BE2C (cell line): Measurements from ENCODE around the gene MEIS1.

ENCODE experiments used
- DNase-seq: peaks from one replicate; pipeline ENCODE4 v3.0.0-alpha.2; 2020
- H3K27me3 ChIP-seq: fragments of 250-450 bp; sonication (Bioruptor Pico); 2 replicates; pipeline ENCODE4 v1.5.1; 2020; ENCODE audit warnings: mild to moderate bottlenecking
- H3K36me3 ChIP-seq: fragments of 250-450 bp; sonication (Bioruptor Pico); 2 replicates; pipeline ENCODE4 v1.5.1; 2020; ENCODE audit warnings: mild to moderate bottlenecking
- H3K4me1 ChIP-seq: fragments of 250-450 bp; sonication (Bioruptor Pico); 2 replicates; pipeline ENCODE4 v1.5.1; 2020
- H3K4me3 ChIP-seq: 2 replicates; pipeline ENCODE4 v1.5.1; 2011; ENCODE audit warnings: low read depth, low read length
- H3K9me3 ChIP-seq: fragments of 250-450 bp; sonication (Bioruptor Pico); 2 replicates; pipeline ENCODE4 v1.5.1; 2020
- CTCF ChIP-seq: IDR thresholded peaks from 2 replicates; pipeline ENCODE4 v1.5.1; 2012; ENCODE audit warnings: mild to moderate bottlenecking, low read depth, low read length

The MEIS1 gene

GRCh38 chr2:66585587-66585986 is 150.7 kb downstream of the MEIS1 start:
- Histone ChIP-seq H3K27me3 (no peaks in the 10 kb centered on the region), H3K4me3 (no peak overlapping the region), H3K4me1 (no peaks in the 10 kb centered on the region), H3K9me3 (no peaks in the 10 kb centered on the region), H3K36me3 (no peaks in the 10 kb centered on the region)
- DNase-seq: no peak
- TF ChIP-seq CTCF: no peak

GRCh38 chr2:66587216-66587615 is 152.3 kb downstream of the MEIS1 start:
- no peaks in the 10 kb centered on the region for H3K9me3 ChIP-seq
- TF ChIP-seq CTCF: peak; percentile 47
- no peaks in the 10 kb centered on the region for H3K27me3 ChIP-seq
- no peaks in the 10 kb centered on the region for H3K36me3 ChIP-seq
- no peaks in the 10 kb centered on the region for H3K4me1 ChIP-seq
- peak; percentile 30 for DNase-seq
- H3K4me3 ChIP-seq: no peak overlapping the region

- Histone ChIP-seq H3K9me3 (no peaks in the 10 kb centered on the region), H3K27me3 (no peaks in the 10 kb centered on the region), H3K4me3 (no peak overlapping the region), H3K4me1 (no peaks in the 10 kb centered on the region), H3K36me3 (no peaks in the 10 kb centered on the region)
- TF ChIP-seq CTCF: no peak
- DNase-seq: no peak
These were observed 159.1 kb downstream of the MEIS1 start for GRCh38 chr2:66594001-66594400.

- no peak for TF ChIP-seq CTCF
- Histone ChIP-seq H3K4me1 (no peaks in the 10 kb centered on the region), H3K27me3 (no peaks in the 10 kb centered on the region), H3K9me3 (no peaks in the 10 kb centered on the region), H3K4me3 (no peak overlapping the region), H3K36me3 (no peaks in the 10 kb centered on the region)
- no peak for DNase-seq
These were observed 160.6 kb downstream of the MEIS1 start for GRCh38 chr2:66595556-66595955.

GRCh38 chr2:66596256-66596655 is 161.3 kb downstream of the MEIS1 start:
- TF ChIP-seq CTCF: no peak
- Histone ChIP-seq H3K4me3 (no peak overlapping the region), H3K9me3 (no peaks in the 10 kb centered on the region), H3K27me3 (no peaks in the 10 kb centered on the region), H3K4me1 (no peaks in the 10 kb centered on the region), H3K36me3 (no peaks in the 10 kb centered on the region)
- no peak for DNase-seq

GRCh38 chr2:66601624-66602023 is 166.7 kb downstream of the MEIS1 start:
- Histone ChIP-seq H3K36me3 (no peaks in the 10 kb centered on the region), H3K9me3 (no peaks in the 10 kb centered on the region), H3K27me3 (no peaks in the 10 kb centered on the region), H3K4me3 (no peak overlapping the region), H3K4me1 (no peaks in the 10 kb centered on the region)
- no peak for DNase-seq
- no peak for TF ChIP-seq CTCF
